Activated CD4-positive, CD25-positive, alpha-beta regulatory T cell treated with anti-CD3 and anti-CD28 coated beads, Interleukin-2, amount 50 U/mL, for 24 hours (primary cell): Measurements from ENCODE around the gene CNMD.
"Not testable (repeated sequence)": the region's sequence is repeated elsewhere in the genome, so short reads cannot be mapped to it uniquely, and the experiment has no call there.

Experiments
- ATAC-seq, 2 donors: fragments of 150-1000 bp; cut with Tn5 transposase; one replicate each; pipeline ENCODE4 v1.10.0; 2021; ENCODE audit warnings: mild to moderate bottlenecking in 1 of 2, moderate library complexity in 1 of 2

The CNMD gene

GRCh38 chr13:52743988-52744387 is 4.4 kb upstream of the CNMD start:
- no peak for ATAC-seq

DNA sequence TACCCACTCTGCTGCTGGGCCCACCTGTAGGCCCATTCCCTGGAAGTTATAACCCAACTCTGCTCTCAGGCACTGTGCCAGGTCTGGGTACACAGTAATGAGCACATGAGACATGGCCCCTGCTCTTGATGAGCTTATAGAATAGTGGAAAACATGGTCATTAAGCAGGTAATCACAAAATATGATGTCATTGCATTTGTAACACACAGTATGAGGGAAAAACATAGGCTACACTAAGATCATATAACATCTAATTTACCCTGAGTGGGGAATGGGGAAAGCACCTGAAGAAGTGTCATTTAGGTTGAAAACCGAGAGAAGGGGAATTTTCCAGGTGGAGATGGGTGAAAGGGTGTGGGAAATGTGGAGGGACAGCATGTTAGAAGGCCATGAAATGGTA is 3.9 kb upstream of the CNMD start:
- no peak for ATAC-seq

- ATAC-seq = peak in 1 of 2 donors; percentile 24
These were observed 727 bp downstream of the CNMD start for GRCh38 chr13:52738719-52739467.

- ATAC-seq = no peak
These were observed 1.7 kb downstream of the CNMD start for GRCh38 chr13:52737965-52738364.

DNA sequence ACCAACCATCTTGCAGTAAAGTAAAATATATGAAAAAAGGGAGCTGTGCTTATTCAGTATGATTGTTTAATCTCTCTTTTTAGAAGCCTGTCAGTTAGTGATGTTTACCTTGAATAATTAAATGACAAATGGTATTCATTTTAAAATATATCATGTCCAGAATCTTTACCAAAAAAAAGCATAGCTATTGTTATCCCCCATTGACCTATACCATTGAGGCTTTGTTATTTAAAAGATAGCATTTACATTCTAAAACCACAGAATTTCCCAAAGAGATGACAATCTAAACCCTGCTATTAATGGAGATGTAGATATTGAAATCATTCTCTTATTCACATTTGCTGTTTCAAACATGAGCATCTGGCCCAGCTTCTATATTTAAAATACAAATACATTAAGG is 2.2 kb downstream of the CNMD start:
- no peak for ATAC-seq

- ATAC-seq = no peak
These were observed 2.7 kb downstream of the CNMD start for GRCh38 chr13:52736891-52737290.

- ATAC-seq = no peak
These were observed 5.5 kb downstream of the CNMD start for GRCh38 chr13:52734075-52734623.

DNA sequence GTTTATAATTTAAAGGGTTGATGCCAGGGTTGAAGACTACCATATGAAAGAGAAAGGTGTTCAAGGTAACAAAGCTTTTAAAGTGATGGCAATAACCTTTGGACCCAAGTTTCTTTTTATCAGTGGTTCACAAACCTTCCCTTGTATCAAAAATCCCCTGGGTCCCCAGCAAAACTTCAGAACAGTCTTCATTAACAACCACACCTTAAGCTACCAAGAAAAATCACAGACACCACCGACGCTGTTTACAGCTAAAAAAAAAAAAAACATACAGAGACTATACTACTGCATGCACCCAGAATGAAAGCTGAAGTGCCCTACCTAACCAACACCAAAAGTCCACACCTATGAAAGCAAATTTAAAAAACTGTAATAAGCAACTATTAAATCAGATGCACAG is 13.4 kb downstream of the CNMD start:
- no peak for ATAC-seq

DNA sequence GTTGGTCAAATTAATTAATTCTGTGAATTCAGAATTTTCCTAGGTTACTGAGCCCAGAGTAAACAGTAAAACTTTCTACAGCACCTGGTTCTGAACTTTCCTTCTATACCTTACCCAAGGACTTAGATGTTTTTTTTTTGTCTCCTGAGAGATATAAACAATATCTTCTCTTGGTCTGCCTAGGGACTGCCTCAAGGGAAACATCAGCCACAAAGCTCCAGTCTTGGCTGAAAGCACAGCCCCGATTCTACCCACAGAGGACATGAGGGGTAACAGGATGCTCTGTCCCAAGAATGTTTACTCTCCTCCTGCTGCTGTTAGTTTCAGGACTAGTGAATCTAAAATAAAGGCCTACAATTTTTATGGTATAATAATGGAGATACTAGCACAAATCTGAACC is 14.3 kb downstream of the CNMD start:
- no peak for ATAC-seq

- ATAC-seq = no peak
These were observed 16.4 kb downstream of the CNMD start for GRCh38 chr13:52723181-52723580.

- not testable (repeated sequence) for ATAC-seq
These were observed 18.3 kb downstream of the CNMD start for GRCh38 chr13:52721356-52721755.

DNA sequence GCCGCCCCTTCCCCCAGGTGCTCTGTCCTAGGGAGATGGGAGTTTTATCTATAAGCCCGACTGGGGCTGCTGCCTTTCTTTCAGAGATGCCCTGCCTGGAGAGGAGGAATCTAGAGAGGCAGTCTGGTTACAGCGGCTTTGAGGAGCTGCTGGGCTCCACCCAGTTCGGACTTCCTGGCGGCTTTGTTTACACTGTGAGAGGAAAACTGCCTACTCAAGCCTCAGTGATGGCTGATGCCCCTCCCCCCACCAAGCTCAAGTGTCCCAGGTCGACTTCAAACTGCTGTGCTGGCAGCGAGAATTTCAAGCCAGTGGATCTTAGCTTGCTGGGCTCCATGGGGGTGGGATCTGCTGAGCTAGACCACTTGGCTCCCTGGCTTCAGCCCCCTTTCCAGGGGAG is 18.7 kb downstream of the CNMD start:
- ATAC-seq = not testable (repeated sequence)

DNA sequence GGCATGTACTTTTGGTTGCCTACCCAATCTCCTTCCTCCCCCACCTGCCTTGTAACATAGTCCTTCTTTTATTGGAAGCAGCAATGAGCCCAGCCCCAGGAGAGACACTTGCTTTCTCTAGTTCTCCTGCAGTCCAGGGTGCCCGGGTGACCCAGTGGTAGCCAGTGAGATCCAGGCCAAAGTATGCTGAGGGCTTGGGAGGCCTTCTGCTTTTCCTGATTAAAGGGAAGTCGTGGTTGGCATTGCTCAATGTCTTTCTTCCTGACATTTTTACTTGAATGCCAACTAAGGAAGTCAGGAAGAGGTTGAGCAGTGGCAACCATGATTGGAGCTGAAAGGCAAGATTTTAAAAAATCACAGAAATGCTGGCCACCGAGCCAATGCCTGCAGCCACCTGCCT is 25.7 kb downstream of the CNMD start:
- ATAC-seq = no peak

DNA sequence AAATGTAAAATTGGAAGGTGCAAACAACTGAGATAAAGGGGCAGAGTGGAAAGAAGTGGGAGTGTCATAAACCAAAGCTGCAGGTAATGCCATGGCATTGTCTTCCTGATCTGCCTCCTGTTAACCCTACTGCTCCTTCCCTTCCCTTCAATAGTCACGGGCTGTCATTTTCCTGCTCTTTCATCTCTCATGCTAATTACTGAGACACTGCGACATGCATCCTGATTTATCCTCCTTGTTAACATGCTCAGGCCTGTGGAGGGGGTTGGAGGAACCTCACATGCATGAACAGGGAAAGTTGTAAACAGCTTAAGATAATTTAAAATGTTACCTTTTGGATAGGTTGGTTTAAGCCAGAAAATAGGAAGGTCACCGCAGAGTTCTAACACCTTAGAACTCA is 27.2 kb downstream of the CNMD start:
- no peak for ATAC-seq

DNA sequence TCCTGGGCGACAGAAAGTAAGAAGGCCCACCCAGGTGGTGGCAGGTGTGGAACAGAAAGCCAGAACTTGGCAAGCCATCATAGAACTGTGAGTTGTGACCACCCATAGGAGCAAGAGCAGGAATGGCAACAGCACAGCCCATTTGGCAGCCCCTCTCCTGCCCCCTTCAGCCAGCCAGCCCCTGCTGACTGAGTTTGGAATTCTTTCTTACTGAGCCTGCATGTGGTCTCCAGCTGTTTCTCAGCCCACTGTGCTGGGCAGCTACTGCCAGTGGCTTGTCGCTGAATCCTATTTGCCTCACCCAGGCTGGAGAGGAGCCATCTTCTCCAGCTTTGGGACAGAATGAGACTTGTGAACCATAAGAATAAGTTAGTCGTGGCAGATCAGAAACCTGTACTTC is 28.3 kb downstream of the CNMD start:
- no peak for ATAC-seq

GRCh38 chr13:52708266-52708665 is 31.4 kb downstream of the CNMD start:
- ATAC-seq = not testable (repeated sequence)

- no peak for ATAC-seq
These were observed 32.2 kb downstream of the CNMD start for GRCh38 chr13:52707375-52707774.

GRCh38 chr13:52706081-52706480 is 33.5 kb downstream of the CNMD start:
- ATAC-seq = no peak

- no peak for ATAC-seq
These were observed 36.1 kb downstream of the CNMD start for GRCh38 chr13:52703482-52703881.

DNA sequence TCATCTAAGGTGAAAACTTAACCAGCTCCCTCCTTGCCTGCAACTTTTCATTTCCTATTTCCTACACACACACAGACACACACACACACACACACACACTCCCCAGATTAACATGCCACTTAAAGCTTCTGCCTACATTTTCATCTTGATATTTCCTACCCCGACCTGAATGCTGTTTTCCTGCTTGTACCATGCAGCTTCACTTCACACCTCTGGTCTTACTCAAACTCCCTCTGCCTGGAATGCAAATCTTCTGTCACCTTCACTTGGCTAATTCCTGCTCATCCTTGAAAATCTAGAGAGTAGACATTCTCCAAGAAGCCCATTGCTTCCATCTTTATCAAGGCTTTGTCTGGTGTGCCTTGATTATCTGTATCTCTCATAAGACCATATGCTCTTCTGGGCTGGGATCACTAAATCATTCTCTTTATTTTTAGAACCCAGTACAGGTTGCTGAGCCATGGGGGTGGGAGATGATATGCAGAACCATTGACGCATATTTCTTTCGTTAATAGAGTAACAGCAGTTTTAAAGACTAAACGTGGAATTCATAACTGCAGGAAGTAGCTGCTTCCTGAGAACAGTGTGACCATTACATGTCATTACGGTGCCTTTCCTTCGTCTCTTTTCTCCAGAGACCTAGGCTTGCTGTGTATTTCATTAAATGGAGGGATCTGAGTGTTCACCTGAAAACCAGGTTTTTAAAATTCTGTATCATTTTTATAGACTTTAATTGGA is 37.7 kb downstream of the CNMD start:
- ATAC-seq = no peak

DNA sequence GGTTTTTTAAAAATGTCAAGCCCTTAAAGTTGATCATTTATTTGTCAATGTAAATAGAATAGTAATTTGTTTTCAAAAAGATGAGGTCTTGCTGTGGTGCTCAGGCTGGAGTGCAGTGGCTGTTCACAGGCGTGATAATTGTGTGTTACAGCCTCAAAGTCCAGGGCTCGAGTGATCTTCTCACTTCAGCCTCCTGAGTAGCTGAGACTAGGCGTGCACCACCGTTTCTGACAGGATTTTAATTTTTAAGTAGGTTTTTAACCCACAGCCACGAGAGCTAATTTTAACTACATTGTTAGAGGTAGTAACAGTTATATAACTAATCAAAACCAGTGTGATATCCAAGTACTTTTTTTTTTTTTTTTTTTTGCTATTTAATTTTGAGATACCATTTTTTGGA is 43.1 kb downstream of the CNMD start:
- no peak for ATAC-seq

DNA sequence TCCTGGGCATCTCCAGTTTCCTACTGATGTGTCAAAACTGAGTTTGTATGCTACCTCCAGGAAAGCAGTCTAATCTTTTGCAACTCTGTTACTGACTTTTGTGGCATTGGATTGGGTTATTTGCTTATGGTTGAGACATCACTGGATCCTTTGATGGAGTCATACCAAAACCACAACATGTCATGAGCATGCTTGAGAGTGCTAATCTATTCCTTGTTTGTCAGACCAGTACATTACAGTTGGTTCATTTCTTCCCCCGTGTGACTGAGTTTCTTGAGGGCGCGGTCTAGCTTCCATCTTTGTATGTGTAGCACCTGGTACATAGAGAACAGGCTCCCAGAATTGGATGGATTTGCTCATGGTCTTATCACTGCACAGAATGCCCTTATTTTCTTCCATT is 43.8 kb downstream of the CNMD start:
- peak; percentile 77 to 84 for ATAC-seq

DNA sequence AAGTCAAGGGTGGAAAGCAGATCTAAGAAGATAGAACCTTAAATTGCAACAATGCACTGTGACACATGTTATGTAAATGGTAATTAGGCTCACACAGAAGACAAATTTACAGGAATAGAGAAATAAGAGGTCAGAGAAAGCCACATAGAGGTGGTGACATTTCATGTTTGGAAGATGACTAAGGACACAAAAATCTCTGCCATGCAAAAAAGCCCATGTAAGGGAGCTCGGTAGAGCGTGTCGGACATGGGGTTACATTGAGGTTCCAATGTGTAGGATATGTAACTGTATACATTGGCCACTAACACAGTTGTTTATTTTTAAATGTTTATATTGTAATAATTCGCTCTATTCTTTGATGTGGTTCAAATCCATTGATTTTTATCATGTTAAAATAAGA is 53.2 kb downstream of the CNMD start:
- no peak for ATAC-seq

- ATAC-seq = not testable (repeated sequence)
These were observed 53.8 kb downstream of the CNMD start for GRCh38 chr13:52685806-52686205.
